ENCODE results near the gene PITPNM3.
"Not testable (repeated sequence)": the region's sequence is repeated elsewhere in the genome, so short reads cannot be mapped to it uniquely, and the experiment has no call there.

Gene PITPNM3

DNA sequence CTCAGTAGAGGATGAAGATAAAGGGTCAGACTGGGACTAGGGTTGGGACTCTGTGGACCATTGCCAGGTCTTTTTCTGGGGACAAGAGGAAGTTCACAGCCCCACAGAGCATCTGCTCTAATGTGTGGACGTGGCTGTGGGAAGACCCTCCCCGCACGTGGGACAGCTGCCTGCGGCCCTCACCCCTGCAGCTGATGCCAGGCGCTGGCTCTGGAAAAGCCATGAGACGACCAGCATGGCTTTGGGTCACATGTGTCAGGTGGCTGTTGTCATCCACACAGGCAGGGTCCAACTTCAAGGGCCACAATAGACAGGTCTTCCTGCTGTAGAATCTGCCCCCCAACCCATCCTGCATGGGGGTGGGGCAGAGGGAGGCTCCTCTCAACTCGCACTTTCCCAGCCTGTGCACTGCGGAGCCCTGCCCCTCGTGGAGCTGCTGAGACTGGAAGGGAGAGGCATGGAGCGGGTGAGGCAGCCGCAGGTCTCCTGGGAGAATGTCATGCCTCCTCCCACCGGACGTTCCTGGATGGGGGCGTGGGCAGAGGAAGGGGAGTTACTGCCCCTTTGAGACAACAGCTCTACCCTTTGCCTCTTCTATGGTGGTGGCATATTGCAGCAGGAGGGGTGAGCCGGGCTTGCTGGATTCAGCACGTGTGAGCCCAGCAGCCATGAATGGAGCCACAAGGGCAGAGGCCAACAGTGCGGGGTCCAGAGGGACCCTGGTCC lies 58.7 kb downstream of the PITPNM3 start:
- no peak for DNase-seq

DNA sequence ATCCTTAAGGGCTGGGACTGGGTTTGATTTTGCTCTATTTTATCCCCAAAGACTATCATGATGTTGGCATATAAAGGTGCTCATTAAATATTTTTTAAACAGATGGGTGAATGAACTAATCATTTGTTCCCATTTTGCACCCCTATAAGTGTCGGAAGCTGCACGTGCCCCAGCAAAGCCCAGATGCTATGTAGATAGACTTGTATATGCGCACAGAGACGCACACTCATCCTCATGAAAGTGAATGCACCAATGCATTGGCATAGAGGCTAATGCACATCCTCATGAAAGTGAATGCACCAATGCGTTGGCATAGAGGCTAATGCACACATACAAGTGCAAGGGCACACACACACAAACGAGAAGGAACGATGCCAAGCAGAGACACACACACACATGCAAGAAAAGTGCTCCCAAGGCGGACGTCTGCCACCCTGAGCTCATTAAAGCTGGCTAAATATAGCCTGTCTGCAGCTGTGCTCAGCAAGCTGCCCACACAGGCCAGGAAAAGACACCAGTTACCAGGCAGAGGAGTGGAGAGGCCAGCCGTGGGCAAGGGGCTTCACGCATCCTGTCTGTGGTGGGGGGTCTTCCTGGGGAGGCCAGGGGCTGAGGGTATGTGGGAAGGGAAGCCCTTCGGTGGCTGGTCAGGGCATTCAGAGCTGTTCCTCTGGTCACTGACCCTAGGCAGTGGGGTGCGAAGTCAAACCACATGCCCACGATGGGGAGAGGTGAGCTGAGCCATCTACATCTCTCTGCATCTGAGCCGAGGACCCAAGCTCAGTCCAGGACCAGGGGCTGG lies 59.5 kb downstream of the PITPNM3 start:
- no peak for DNase-seq

DNA sequence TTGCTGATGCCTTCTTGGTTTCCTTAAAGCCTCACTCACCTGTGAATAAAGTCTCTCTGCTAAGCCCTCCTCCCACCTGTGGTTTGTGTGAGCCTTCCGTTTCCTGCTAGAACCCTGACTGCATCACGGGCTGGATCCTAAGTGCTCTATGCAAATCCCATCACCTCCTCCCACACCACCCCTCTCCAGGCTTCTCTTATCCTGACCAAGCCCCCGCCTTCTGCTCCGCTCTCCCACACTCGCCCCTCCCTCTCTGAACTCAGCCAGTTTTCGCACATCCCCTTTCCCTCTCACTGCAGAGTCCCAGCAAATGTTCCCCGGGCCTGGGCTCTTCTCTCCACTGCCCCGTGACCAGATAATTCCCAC lies 60.3 kb downstream of the PITPNM3 start:
- no peak for DNase-seq

DNA sequence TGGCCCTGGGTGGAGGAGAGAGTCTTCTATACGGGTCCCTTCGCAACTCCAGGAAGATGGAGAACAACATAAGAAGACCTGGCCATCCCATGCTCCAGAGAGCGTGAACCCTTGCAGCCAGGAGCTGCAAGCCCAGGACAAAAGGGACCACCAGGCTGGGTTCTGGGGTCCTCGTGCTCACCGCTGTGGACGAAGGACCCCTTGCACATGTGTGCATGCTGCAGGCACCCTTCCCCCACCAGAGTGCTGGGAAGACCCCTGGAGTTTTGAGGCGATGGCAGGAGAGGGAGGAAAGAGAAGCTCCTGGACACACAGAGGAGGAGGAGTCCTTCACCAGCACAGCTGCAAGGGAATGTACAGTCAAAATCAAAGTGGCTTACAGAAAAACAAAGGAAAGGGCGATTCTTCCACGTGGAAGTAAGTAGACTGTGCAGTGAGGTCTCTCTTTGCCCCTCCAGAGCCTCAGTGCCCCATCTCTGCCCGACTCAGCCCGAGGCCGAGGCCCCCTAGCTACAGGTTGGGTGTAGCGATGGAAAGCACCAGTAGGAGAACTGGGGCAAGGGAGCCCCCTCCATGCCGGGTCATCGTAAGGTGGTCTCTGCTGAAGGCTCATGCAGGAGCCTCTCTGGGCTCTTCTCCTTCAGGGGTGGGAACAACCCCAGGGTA lies 60.8 kb downstream of the PITPNM3 start:
- no peak for DNase-seq

DNA sequence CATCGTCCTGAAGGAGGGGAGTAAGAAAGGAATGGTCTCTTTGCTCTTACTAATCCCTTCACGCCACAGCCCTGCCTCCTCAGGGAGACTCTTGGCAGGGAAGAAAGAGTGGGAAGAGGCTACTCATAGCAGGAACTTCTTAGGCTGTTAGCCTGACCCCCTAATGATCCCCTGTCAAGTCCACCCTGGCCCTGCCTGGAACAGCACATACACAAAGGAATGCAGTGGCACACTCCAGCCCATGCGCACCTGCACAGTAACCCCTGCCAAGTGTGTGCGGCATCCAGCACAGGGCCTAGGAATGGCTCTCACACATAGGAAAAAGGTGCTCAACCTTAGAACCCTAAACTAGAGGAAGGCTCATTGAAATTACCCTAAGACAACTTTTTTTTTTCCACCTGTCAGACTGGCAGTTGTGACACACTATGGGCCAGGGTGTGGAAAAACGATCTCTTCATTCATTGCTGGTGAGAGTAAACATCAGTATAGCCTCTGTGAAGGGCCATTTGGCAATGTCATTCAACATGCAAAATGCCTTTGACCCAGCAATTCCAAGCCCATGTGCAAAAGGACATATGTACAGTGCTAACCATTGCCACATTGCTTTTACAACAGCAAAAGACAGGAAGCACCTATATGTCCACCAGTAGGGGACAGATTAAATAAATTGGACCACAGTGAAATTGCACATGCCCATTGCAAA lies 62.0 kb downstream of the PITPNM3 start:
- DNase-seq: no peak

DNA sequence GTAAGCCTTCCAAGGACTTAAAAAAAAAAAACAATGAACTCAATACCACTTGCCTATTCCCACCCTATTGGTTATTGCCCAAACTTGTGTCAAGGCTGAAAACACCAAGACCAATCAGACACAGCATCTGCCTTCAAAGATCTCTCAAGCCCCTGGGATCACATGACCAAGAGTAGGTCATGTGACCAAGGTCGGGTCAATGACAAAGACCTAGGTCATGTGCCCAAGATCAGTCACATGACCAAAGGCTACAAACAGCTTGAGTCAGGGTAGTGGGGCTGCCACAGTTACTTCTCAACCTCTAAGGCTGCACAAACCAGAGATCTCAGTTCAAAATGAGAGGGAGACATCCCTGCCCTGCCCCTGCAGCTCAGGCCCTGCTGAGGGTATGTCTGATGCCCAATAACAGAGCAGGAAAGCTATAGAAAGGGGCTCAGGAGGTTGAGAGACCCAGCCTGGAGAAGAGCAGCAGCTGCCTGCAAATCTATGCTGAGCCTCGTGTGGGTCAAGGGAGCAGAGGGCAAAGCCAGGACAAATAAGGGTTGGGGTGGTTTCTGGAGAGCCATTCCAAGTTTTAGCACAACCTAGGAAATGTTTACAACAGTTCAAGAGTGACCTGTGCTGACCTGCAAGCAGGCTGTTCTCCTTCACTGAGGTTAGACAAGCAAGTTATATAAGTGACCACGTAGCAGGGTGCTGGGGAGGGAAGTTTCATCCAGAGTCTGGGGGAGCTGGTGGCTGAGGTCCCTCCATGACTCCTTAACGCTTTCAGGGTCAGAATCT lies 63.3 kb downstream of the PITPNM3 start:
- DNase-seq: no peak

DNA sequence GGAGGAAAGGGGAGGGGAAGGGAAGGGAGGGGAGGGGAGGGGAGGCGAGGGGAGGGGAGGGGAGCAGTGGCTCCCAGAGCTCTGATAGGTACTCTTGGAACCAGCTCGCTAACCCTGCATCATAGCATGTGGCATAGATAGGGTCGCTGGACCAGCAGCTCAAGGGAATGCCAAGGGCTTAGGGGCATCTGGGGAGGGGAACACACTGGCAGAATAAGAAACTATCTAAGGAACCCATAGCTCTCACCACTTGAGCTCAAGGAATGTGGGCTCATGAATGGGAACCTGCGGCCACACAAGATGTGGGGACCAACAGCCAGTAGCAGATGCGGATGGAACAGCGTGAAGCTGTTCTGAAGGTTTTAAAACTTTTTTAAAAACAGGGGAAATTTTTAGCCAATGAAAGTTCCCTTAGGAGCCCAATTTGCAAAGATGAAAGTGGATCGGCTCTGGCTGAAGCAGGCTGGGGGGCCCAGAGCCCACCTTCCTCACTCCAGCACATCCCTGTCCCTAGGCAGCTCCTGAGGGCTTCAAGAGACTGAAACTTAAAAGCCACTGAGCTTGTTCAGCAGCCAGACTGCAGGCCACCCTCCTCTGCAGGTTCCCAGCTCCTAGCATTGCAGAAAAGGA lies 65.2 kb downstream of the PITPNM3 start:
- no peak for DNase-seq

DNA sequence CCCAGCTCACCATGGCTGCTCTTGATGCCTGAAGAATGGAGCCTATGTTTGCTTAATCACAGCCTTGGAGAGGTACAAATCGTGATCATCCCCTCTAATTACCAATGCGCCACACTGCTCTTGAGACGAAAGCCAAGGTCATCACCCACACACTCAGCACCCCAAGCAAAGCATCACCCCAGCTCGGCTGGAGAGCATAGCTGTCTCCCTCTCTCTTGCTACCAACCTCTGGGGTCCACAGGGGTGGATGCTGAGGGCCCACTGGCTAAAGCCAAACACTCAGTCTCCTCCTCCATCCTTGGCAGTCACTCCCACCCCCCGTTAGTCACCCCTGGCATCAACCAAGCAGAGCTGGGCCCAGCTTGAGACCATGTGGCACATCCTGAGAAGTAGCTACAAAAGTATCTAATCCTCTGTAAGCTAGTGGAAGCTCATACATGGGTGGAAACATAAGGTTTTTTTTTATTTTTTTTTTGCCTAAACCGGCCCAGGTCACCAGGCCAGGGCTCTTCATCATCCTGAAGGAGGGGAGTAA lies 67.3 kb downstream of the PITPNM3 start:
- DNase-seq: no peak

DNA sequence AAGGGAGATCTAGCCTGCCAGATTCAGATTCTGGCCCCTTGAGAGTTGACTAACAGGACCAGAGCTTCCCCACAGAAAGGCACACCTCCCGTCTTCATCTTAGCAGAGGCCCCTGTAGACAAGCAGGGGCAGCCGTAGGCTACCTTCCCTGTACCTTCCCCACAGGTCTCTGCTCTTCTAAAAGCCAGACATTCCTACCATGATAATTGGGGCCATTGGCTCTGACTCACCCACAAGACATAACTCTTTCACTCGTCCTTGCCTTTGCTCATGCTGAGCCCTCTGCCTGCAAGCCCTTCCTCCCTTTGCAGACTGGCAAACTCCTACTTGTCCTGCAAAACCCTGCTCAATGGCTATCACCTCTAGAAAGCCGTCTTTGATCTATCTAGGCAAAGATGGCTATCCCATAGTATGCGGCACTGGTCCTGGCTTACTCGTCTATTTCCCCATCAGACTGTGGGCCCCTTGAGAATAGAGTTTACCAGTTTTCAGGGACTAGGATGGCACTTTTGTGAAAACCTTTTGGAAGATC lies 68.3 kb downstream of the PITPNM3 start:
- DNase-seq: no peak

DNA sequence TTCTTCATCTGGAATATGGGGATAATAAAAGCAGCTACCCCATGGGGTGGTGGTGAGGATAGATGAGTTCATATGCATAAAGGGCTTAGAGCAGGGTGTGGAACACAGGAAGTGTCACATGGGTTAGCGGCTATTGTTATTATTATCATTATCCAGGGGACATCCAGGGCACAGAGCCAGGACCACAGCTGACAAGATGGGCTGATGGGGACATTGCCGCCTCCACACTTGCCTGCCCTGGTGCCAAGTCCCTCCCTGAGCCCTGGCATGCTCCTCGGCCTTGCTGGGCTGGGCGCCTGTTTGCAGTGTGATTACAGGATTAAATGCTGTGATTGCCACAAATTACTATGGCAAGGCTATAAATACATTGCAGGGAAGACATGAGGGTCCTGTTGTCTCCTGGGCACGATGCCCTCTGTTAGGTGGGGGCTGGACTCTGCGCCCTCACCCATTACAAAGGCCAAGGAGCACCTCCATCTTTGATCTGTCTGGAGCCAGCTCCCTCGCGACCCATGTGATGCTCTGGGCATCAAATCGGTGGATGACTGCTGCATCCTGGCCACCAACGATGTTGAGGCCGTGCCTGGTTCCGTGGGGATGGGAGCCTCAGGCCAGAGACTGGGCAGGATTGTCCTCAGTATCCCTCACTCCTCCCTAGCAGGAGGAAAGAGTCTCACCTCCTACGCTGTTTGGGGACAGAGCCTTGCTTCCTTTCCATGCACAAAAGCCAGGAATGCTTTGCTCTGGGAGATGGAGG lies 68.9 kb downstream of the PITPNM3 start:
- no peak for DNase-seq

DNA sequence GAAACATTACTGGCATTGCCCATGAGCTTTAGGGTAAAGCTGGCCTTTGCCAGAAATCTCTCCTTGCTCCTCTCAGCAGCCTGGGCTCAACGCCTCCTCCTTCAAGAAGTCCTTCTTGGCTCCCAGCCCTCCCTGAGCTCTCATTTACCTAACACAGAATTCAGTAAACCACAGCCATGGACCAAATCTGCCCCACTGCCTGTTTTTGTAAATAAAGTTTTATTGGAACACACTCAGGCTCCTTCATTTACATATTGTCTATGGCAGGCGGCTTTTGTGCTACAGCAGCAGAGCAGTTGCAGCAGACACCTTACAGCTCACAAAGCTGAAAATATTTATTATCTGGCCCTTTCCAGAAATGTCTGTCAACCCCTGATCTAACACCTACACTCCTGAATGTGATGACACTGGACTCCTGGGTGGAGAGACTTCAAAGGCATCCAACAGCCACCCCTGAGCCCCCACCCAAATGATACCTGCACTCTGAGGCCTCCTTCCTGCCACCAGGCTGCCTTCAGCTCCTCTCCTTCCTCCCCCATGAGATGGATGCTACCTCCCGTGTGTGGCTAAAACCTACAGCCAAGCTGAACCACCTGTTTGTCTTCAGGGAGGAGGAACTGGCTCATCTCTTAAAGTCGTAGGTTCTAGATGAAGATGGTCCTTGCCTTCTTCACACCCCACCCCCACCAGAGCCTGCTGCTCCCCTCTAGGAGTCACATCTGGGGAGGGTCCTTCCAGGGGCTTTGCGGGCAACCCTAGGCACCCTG lies 70.5 kb downstream of the PITPNM3 start:
- DNase-seq: no peak

DNA sequence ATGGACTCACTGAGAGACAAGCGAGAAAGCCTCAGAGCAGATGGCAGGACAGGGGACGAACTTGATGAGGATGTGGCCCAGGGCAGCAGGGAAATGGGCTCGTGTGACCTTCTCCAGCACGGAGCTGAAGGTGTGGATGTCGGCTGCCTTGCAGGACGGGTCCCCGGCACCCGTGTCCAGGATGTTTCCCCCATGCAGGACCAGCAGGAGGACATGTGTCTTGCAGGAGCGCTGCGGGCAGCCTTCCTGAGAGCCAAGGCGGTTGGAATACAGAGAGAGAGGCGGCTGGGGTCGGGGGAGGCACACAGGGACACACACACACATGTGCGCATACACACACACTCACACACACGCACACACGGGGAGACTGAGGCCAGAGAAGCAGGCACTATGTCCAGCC lies 72.8 kb downstream of the PITPNM3 start:
- DNase-seq: no peak

DNA sequence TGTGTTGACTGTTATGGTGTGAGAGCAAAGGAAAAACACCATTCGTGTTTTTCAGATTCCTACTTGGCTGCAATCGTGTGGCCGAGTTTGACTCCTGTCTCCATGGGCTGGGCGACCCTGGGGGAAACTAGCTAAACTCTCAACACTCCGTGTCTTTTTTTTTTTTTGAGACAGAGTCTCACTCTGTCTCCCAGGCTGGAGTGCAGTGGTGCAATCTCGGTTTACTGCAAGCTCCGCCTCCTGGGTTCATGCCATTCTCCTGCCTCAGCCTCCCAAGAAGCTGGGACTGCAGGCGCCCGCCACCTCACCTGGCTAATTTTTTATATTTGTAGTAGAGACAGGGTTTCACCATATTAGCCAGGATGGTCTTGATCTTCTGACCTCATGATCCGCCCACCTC lies 73.6 kb downstream of the PITPNM3 start:
- not testable (repeated sequence) for DNase-seq

DNA sequence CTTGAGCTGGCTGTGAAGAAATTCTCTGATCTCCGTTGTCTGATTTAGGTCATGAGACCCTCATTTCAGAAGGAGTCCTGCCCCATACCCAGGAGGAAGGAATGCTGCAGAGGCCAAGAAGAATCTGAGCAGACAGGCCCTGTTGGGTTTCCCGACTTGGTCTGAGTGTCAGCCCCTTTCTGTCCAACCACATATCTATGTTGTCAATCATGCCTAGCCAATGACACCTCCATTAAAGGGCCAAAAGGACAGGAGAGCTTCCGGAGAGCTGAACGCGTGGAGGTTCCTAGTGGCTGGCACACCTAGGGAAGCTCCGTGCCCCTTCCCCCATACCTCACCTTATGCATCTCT lies 74.3 kb downstream of the PITPNM3 start:
- no peak for DNase-seq

DNA sequence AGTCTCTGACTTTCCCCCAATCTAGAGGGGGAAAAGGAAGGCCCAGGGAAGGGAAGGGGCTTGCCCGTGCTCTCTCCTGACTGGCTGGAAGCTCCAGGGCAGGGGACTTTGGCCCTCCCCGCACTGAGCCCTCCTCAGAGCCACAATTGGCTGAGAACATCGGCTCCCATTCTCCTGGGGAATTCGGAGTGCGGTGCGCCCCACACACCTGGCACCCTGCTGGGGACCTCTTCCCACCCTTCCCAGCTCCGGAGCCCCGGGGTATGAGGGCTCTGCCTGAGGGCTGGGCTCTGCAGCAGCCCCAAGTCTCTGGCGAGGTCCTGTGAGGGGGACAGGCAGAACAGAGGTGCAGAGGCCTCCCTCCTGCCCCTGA lies 76.1 kb downstream of the PITPNM3 start:
- no peak for DNase-seq

DNA sequence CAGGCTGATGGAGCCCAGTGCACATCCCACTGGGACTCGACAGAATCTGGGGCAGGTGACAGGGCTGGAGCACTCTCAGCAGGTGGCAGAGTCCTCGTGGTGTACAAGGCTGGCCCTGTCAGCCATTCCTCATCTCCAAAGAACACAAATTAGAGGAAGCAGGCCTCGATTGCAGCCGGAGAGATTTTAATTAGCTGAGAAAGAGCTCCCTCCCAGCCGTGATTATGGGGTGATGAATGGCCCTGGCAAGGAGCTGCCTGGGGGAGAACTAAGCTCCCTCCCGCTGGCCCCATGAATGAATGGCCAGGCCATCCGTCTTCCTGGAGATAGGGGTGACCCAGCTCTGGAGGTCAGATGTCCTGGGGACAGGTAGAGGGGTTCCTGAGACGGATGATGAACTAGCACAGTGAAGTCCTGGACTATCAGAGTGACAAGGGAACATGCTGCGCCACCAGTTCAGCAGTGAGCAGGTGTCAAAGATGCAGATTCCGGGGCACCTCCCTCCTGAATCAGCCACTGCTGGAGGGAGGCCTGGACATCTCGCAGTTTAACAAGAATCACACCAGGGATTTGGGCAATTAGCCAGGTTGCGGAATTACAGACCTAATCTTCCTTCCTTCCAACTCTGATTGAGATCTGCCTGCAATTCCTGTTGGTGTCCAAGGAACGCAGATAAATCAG lies 76.6 kb downstream of the PITPNM3 start:
- DNase-seq: no peak

DNA sequence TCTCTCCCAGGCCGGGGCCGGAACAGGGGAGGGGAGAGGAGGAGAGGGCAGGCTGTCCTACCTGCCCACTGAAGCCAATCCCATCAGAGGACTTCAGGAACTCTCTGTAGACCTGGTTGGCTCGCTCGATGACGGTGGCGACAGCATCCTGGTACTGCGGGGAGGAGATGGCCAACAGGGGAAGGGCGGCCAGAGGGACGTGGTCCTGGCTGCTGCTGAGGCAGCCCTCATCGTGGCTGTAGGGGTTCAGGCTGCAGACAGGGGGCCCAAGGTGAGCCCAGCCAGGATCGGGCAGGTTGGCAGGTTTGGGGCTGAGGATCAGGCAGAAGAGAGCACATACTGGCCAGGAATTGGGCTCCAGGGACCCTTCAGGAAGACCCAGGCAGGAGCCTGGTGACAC lies 77.9 kb downstream of the PITPNM3 start:
- no peak for DNase-seq

DNA sequence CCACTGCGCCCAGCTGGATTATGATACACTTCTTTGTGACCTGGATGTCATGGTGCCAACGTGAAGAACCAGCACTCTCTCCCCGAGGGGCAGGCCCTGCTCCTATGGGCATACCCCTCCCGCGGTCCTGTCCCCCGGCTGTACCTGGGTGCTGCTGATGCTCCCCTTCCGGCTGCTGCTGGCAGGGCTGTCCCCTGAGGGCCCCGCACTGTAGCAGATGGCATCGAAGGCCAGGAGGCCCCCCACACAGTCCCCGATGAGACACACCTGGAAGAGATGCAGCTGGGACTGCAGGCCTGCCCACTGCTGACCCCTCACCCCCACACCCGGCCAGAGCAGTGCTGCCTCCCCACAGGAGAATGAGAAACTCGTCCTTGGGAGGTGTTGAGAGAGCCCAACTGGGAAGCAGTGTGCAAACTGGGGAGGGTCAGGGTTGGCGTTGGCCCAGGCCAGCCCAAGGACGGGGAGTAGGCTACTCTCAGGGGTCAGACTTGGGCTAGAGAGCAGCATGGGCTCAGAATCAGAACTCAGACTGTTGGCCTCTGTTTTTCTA lies 78.4 kb downstream of the PITPNM3 start:
- no peak for DNase-seq

DNA sequence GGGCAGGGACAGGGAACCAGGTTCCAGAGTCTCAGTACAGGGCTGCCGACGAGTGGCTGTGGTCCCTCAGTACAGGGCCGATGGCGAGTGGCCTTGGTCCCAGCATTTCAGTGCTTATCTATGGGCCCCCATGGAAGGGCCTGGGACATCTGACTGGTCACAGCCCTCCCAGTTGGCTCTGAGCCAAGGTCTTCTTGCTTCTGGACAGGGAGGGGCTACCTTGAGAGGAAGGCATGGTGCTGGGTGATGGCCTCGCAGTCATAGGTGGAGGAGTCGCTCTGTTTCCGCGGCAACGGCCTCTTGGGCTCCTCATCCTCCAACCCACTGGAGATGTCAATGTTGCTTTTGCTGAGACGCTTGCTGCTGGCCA lies 79.6 kb downstream of the PITPNM3 start:
- no peak for DNase-seq
